Activated CD8-positive, alpha-beta memory T cell treated with anti-CD3 and anti-CD28 coated beads, Interleukin-2, amount 50 U/mL, for 1 hour (primary cell): ENCODE measurements around the gene CAPN12.

Source experiments
- DNase-seq: peaks from one replicate; pipeline ENCODE4 v3.0.0-alpha.2; 2020; ENCODE audit errors: extremely low read depth

Gene CAPN12

GRCh38 chr19:38695832-38696728, 48.2 kb downstream of the CAPN12 start:
- no peak for DNase-seq

GRCh38 chr19:38695317-38695683, 49.0 kb downstream of the CAPN12 start:
- DNase-seq: no peak

GRCh38 chr19:38693380-38694223, 50.7 kb downstream of the CAPN12 start:
- DNase-seq: no peak

- no peak for DNase-seq
These were observed 51.6 kb downstream of the CAPN12 start for GRCh38 chr19:38692458-38693379.

- DNase-seq: no peak
These were observed 52.3 kb downstream of the CAPN12 start for GRCh38 chr19:38691938-38692457.

GRCh38 chr19:38690832-38691231, 53.4 kb downstream of the CAPN12 start:
- DNase-seq: no peak

GRCh38 chr19:38690146-38690545, 54.1 kb downstream of the CAPN12 start:
- DNase-seq: no peak

- DNase-seq: no peak
These were observed 56.4 kb downstream of the CAPN12 start for GRCh38 chr19:38687837-38688378.

GRCh38 chr19:38686530-38686888, 57.8 kb downstream of the CAPN12 start:
- DNase-seq: no peak

- DNase-seq: no peak
These were observed 58.4 kb downstream of the CAPN12 start for GRCh38 chr19:38685666-38686529.

- no peak for DNase-seq
These were observed 59.2 kb downstream of the CAPN12 start for GRCh38 chr19:38684862-38685665.

GRCh38 chr19:38684078-38684861, 60.0 kb downstream of the CAPN12 start:
- no peak for DNase-seq

- DNase-seq: no peak
These were observed 60.7 kb downstream of the CAPN12 start for GRCh38 chr19:38683393-38684077.

- no peak for DNase-seq
These were observed 61.3 kb downstream of the CAPN12 start for GRCh38 chr19:38682872-38683392.

- DNase-seq: no peak
These were observed 61.9 kb downstream of the CAPN12 start for GRCh38 chr19:38682195-38682867.
